ENCODE data around the gene LAMC2.

LAMC2 gene

DNA sequence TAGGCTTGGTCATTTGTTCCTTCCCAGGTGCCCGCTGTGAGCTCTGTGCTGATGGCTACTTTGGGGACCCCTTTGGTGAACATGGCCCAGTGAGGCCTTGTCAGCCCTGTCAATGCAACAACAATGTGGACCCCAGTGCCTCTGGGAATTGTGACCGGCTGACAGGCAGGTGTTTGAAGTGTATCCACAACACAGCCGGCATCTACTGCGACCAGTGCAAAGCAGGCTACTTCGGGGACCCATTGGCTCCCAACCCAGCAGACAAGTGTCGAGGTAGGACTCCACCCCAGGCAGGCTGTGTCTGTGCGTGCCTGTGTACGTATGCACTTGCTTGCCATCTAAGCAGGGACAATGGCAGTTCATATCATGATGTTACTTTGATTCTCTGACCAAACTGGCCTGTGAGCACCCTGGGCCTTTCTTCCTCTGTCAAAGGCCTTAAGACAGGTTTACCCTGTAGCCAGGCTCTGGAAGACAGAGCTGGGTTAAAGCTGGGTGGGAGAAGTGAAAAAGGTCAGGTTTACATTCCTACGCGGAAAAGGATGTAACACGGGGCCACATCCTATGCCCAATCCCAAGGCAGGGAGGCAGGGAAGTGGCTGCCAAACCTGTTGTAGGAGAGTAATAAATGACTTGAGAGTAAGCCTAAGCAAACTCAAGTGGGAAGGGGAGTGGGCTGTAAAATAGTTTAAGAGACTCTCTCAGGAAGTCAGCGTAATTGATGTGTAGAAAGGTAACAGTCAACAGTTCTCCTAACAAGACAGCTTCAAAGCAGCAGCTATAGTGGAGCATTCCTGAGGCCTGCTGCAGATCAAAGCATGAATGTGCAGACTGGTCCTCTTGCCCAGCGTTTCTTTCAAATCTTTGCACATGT lies 42.5 kb downstream of the LAMC2 start:
- 0 out of 2 replicates have a peak, but pooled peaks have one; percentile 18 for TF ChIP-seq ZFX (IDR thresholded peaks at IDR 0.05)
- TF ChIP-seq, protein P1, sequence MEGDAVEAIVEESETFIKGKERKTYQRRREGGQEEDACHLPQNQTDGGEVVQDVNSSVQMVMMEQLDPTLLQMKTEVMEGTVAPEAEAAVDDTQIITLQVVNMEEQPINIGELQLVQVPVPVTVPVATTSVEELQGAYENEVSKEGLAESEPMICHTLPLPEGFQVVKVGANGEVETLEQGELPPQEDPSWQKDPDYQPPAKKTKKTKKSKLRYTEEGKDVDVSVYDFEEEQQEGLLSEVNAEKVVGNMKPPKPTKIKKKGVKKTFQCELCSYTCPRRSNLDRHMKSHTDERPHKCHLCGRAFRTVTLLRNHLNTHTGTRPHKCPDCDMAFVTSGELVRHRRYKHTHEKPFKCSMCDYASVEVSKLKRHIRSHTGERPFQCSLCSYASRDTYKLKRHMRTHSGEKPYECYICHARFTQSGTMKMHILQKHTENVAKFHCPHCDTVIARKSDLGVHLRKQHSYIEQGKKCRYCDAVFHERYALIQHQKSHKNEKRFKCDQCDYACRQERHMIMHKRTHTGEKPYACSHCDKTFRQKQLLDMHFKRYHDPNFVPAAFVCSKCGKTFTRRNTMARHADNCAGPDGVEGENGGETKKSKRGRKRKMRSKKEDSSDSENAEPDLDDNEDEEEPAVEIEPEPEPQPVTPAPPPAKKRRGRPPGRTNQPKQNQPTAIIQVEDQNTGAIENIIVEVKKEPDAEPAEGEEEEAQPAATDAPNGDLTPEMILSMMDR (conservative IDR thresholded peaks at IDR 0.05) = peak; percentile 63
- H3K27ac ChIP-seq = peak overlapping the region; percentile 62

DNA sequence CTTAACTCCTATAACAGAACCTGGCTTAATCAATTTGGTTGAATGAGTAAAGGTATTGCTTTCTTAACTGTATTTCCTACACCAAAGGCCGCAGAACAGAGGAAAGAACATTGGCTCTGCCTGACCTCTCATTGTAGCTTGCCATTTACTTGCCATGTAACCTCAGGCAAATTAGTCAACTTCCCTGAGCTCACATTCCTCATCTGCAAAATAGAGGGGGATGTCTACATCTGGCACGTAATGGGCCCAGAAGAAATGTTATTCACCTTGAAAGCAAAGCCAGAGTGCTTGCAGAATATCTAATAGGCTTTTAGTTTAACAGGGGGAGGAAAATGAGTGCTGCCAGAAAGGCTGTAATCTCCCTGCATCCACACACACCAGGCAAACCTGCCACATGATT lies 44.3 kb downstream of the LAMC2 start:
- no peak overlapping the region for H3K27ac ChIP-seq
- no peak for TF ChIP-seq ZFX (IDR thresholded peaks at IDR 0.05)
- TF ChIP-seq, protein P1 (conservative IDR thresholded peaks at IDR 0.05) = no peak

- no peak overlapping the region for H3K27ac ChIP-seq
- TF ChIP-seq ZFX (IDR thresholded peaks at IDR 0.05) = no peak
- TF ChIP-seq, protein P1 (conservative IDR thresholded peaks at IDR 0.05) = no peak
Measured at GRCh38 chr1:183231545-183231944, 45.5 kb downstream of the LAMC2 start.

DNA sequence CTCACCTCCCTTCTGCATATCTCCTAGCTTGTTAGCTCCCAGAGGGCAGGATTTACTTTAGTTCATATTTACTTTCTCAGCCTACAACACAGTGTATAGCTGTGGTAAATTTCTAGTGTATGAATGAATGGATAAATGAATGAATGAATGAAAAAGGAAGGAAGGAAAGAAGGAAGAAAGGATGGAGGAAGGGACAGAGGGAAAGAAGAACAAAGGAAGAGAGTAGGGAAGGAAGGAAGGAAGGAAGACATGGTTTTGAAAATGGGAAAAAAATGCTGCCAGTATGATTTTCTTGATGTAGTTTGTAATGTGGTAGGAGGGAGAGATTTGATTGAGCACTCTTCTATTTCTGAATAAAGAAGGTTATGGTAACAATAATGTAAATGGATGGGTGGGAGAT lies 47.0 kb downstream of the LAMC2 start:
- TF ChIP-seq ZFX (IDR thresholded peaks at IDR 0.05) = no peak
- TF ChIP-seq, protein P1 (conservative IDR thresholded peaks at IDR 0.05) = no peak
- no peak overlapping the region for H3K27ac ChIP-seq

DNA sequence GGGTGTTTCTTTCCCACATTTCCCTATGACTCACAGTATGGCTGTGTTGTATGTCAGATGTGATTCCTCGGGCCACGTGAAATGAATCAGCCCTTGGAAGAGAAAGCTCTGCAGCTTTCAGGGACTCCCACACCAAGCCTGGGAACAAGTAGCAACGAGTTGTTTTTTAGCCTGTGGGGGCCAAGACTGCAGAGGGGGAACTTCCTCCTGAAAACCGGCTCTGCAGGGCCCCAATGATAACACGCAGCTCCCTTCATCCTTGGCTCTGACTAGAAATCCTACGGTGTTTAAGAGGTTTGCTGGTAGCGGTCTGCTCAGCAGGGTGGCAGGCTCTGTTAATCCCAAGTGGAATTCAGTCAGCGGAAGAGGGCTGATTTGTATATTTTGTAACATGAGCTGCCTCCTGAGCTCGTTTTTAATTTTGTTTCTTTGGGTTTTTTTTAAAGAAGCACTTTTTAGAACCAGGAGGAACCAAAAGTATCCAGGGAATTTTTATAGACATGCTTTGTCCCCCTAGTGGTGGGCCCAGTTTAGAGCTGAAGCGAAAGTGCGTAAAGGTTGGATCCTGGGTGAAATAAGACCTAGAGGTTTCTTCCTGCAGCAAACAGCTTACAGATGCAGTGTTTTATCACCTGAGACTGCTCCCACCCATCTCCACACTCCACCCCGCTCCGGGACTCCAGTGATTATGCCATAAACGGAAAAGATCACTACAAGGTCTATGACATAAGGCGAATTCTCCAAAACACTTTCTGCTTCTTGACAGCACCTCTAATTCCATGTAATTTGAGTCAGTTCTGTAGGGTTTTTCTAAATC lies 48.8 kb downstream of the LAMC2 start:
- TF ChIP-seq, protein P1 (conservative IDR thresholded peaks at IDR 0.05) = peak; percentile 90
- no peak for TF ChIP-seq ZFX (IDR thresholded peaks at IDR 0.05)
- H3K27ac ChIP-seq = peak overlapping the region; percentile 39

DNA sequence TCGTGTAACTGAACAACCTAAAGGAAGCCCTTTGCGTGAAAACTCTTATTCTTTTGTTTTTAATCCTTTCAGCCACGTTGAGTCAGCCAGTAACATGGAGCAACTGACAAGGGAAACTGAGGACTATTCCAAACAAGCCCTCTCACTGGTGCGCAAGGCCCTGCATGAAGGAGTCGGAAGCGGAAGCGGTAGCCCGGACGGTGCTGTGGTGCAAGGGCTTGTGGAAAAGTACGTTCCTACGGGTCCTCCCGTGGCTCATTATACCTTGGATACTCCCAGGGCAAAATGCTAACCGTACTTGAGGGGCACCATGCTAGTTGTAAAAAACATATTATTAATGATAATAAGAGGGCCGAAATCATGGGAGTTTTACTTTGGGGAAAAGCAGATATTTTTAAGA lies 49.4 kb downstream of the LAMC2 start:
- TF ChIP-seq, protein P1 (conservative IDR thresholded peaks at IDR 0.05) = no peak
- no peak for TF ChIP-seq ZFX (IDR thresholded peaks at IDR 0.05)
- no peak overlapping the region for H3K27ac ChIP-seq
